SK-N-SH treated with all-trans-retinoic acid at 6 μM for 48 hours (cell line): ENCODE measurements around the gene CD180.

Experiments
- ATAC-seq: fragments of 200-7000 bp; cut with Tn5 transposase; 3 replicates; pipeline ENCODE4 v1.9.1; 2020; ENCODE audit warnings: mild to moderate bottlenecking, moderate library complexity
- BACH2 ChIP-seq: fragments of 250-450 bp; sonication (Bioruptor Pico); IDR thresholded peaks from 2 replicates; pipeline ENCODE4 v1.9.0; 2021; ENCODE audit warnings: mild to moderate bottlenecking, borderline replicate concordance
- CSDC2 ChIP-seq: fragments of 250-450 bp; sonication (Bioruptor Pico); IDR thresholded peaks from 2 replicates; pipeline ENCODE4 v1.5.0; 2020; ENCODE audit warnings: mild to moderate bottlenecking, moderate library complexity
- ESRRG ChIP-seq: fragments of 250-450 bp; sonication (Bioruptor Pico); IDR thresholded peaks from 2 replicates; pipeline ENCODE4 v1.6.1; 2021; ENCODE audit warnings: mild to moderate bottlenecking
- GLIS3 ChIP-seq: fragments of 250-450 bp; sonication (Bioruptor Pico); IDR thresholded peaks from 2 replicates; pipeline ENCODE4 v1.5.0; 2020; ENCODE audit warnings: mild to moderate bottlenecking, moderate library complexity
- ISL1 ChIP-seq: fragments of 250-450 bp; sonication (Bioruptor Pico); IDR thresholded peaks from 2 replicates; pipeline ENCODE4 v2.1.2; 2022; ENCODE audit warnings: mild to moderate bottlenecking, moderate library complexity
- PPARA ChIP-seq: fragments of 250-450 bp; sonication (Bioruptor Pico); IDR thresholded peaks from 2 replicates; pipeline ENCODE4 v1.5.0; 2020; ENCODE audit warnings: mild to moderate bottlenecking, borderline replicate concordance
- RARB ChIP-seq: fragments of 250-450 bp; sonication (Bioruptor Pico); IDR thresholded peaks from 2 replicates; pipeline ENCODE4 v1.8.0; 2021; ENCODE audit warnings: mild to moderate bottlenecking, moderate library complexity
- SNAI2 ChIP-seq: fragments of 250-450 bp; sonication (Bioruptor Pico); IDR thresholded peaks from 2 replicates; pipeline ENCODE4 v1.5.0; 2020; ENCODE audit warnings: mild to moderate bottlenecking, moderate library complexity
- TCF4 ChIP-seq: fragments of 250-450 bp; sonication (Bioruptor Pico); IDR thresholded peaks from 2 replicates; pipeline ENCODE4 v1.8.0; 2021; ENCODE audit warnings: mild to moderate bottlenecking, moderate library complexity, borderline replicate concordance
- ZC3H10 ChIP-seq: fragments of 250-450 bp; sonication (Bioruptor Pico); IDR thresholded peaks from 2 replicates; pipeline ENCODE4 v1.5.1; 2021; ENCODE audit warnings: mild to moderate bottlenecking, moderate library complexity
- ZFP3 ChIP-seq: fragments of 250-450 bp; sonication (Bioruptor Pico); IDR thresholded peaks from 2 replicates; pipeline ENCODE4 v1.5.0; 2020; ENCODE audit warnings: mild to moderate bottlenecking, moderate library complexity
- ZFP30 ChIP-seq: fragments of 450-650 bp; formaldehyde crosslinking; IDR thresholded peaks from 2 replicates; pipeline ENCODE4 v1.5.0; 2022; ENCODE audit warnings: mild to moderate bottlenecking, moderate library complexity
- ZNF8 ChIP-seq: fragments of 450-650 bp; formaldehyde crosslinking; IDR thresholded peaks from 2 replicates; pipeline ENCODE4 v1.5.0; 2020; ENCODE audit warnings: mild to moderate bottlenecking, moderate library complexity
- TF ChIP-seq, protein P1 (sequence below): fragments of 250-450 bp; sonication (Bioruptor Pico); IDR thresholded peaks from 2 replicates; pipeline ENCODE4 v1.8.0; 2021; ENCODE audit warnings: low read depth, mild to moderate bottlenecking, moderate library complexity, borderline replicate concordance
- TF ChIP-seq, protein P2 (sequence below): fragments of 250-450 bp; sonication (Bioruptor Pico); IDR thresholded peaks from 2 replicates; pipeline ENCODE4 v1.5.1; 2020; ENCODE audit warnings: low read depth, mild to moderate bottlenecking, moderate library complexity
- TF ChIP-seq, protein P3 (sequence below): fragments of 250-450 bp; sonication (Bioruptor Pico); IDR thresholded peaks from 2 replicates; pipeline ENCODE4 v1.8.0; 2020; ENCODE audit warnings: mild to moderate bottlenecking, moderate library complexity, borderline replicate concordance
- TF ChIP-seq, protein P4 (sequence below): fragments of 250-450 bp; sonication (Bioruptor Pico); IDR thresholded peaks from 2 replicates; pipeline ENCODE4 v1.5.0; 2020; ENCODE audit warnings: mild to moderate bottlenecking, moderate library complexity

Gene CD180

DNA sequence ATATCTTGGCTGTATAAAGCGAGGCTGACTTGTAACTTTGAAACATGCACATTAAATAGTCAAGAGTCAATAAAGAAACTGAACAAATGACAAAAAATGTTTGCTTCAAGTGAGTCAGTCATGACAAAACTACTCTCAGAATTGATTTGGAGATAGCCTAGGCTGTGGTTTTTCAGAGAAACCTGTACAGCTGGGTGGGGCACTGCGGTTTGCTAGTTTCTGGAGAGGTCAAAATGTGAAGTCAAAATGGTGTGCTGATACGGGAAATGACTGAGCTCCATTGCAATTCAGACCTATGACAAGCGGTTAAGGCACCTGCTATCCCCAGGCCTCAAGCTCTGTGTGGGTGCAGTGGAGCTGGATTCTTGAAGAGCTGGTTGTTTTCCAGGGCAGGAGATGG lies 10.3 kb upstream of the CD180 start (continued):
- no peak for TF ChIP-seq BACH2
- TF ChIP-seq PPARA (CRISPR knock-in tag), result no peak
- TF ChIP-seq ZC3H10 (CRISPR knock-in tag), result no peak
- TF ChIP-seq ZNF8, result no peak
- TF ChIP-seq, protein P1, sequence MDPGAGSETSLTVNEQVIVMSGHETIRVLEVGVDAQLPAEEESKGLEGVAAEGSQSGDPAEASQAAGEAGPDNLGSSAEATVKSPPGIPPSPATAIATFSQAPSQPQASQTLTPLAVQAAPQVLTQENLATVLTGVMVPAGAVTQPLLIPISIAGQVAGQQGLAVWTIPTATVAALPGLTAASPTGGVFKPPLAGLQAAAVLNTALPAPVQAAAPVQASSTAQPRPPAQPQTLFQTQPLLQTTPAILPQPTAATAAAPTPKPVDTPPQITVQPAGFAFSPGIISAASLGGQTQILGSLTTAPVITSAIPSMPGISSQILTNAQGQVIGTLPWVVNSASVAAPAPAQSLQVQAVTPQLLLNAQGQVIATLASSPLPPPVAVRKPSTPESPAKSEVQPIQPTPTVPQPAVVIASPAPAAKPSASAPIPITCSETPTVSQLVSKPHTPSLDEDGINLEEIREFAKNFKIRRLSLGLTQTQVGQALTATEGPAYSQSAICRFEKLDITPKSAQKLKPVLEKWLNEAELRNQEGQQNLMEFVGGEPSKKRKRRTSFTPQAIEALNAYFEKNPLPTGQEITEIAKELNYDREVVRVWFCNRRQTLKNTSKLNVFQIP (CRISPR knock-in tag), result no peak
- no peak for TF ChIP-seq GLIS3 (CRISPR knock-in tag)
- no peak for TF ChIP-seq ZFP30
- TF ChIP-seq, protein P2, sequence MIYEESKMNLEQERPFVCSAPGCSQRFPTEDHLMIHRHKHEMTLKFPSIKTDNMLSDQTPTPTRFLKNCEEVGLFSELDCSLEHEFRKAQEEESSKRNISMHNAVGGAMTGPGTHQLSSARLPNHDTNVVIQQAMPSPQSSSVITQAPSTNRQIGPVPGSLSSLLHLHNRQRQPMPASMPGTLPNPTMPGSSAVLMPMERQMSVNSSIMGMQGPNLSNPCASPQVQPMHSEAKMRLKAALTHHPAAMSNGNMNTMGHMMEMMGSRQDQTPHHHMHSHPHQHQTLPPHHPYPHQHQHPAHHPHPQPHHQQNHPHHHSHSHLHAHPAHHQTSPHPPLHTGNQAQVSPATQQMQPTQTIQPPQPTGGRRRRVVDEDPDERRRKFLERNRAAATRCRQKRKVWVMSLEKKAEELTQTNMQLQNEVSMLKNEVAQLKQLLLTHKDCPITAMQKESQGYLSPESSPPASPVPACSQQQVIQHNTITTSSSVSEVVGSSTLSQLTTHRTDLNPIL (CRISPR knock-in tag), result no peak

DNA sequence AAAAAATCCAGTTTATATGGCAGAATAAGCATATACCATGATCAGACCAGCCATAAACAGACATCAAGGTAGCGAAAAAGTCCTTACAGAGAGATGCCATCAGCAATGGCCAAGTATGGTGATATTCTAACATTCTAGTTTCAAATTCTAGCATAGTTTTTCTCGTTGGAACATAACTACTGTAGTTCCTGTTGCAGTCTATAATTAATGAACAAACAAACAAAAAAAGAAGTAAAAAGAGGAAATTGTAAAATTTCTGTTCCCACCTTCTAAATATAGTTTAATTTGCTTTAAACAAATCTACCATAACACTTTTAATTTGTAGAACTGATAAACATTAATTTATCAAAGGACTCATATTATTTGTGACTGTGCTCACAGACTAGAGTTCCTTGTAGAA lies 9.9 kb upstream of the CD180 start:
- TF ChIP-seq PPARA (CRISPR knock-in tag), result no peak
- TF ChIP-seq, protein P2 (CRISPR knock-in tag), result no peak
- TF ChIP-seq GLIS3 (CRISPR knock-in tag), result no peak
- TF ChIP-seq ZFP3 (CRISPR knock-in tag), result no peak
- TF ChIP-seq ZNF8, result no peak
- TF ChIP-seq BACH2, result no peak
- no peak for TF ChIP-seq CSDC2 (CRISPR knock-in tag)
- ATAC-seq, result no peak

DNA sequence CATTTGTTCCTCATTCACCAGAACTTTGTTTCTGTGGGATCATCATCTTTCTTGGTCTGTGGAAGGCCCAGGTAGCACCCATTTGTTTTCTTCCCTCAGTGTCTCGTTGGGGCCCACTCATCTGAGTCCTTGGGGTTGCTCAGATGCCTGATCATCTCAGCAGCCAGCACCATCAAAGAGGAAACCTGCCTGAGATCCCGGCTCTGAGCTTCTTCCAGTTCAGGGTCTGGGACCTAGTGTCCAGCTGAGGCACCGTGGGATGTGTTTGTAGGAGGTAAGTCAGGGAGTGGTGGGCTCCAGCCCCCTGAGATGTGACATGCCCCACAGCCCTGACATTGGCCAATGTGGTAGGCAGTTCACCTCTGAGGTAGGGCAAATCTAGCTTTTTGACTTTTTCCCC lies 9.4 kb upstream of the CD180 start:
- no peak for ATAC-seq
- TF ChIP-seq, protein P2 (CRISPR knock-in tag), result no peak
- TF ChIP-seq CSDC2 (CRISPR knock-in tag) (no peak), BACH2 (no peak), ZFP30 (no peak)
- TF ChIP-seq, protein P3, sequence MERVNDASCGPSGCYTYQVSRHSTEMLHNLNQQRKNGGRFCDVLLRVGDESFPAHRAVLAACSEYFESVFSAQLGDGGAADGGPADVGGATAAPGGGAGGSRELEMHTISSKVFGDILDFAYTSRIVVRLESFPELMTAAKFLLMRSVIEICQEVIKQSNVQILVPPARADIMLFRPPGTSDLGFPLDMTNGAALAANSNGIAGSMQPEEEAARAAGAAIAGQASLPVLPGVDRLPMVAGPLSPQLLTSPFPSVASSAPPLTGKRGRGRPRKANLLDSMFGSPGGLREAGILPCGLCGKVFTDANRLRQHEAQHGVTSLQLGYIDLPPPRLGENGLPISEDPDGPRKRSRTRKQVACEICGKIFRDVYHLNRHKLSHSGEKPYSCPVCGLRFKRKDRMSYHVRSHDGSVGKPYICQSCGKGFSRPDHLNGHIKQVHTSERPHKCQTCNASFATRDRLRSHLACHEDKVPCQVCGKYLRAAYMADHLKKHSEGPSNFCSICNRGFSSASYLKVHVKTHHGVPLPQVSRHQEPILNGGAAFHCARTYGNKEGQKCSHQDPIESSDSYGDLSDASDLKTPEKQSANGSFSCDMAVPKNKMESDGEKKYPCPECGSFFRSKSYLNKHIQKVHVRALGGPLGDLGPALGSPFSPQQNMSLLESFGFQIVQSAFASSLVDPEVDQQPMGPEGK (CRISPR knock-in tag), result no peak
- TF ChIP-seq, all 23 proteins: peak for 0

DNA sequence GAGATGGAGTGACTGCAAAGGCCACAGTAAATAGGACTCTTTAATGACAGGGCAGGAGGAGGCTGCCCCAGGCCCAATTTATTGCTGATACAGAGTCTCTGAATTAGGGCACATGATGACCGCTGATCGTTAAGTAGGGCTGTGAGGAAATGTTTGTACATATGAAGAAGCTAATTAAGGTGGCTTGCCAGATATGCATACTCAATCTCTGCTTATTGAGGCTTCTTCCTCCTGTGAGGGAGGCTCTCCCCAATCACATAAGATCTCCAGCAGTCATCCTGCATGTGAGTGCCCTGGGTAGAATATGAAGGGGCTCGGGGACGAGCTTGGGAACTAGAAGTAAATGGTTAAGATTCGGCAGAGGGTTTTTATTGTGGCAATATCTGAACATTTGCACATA lies 8.2 kb upstream of the CD180 start:
- ATAC-seq, result no peak
- TF ChIP-seq ZFP3 (CRISPR knock-in tag) (no peak), RARB (CRISPR knock-in tag) (no peak), SNAI2 (CRISPR knock-in tag) (no peak), BACH2 (no peak), ESRRG (CRISPR knock-in tag) (no peak), ZFP30 (no peak), ZNF8 (no peak), TCF4 (no peak), ISL1 (CRISPR knock-in tag) (no peak)
- TF ChIP-seq, protein P2 (CRISPR knock-in tag), result no peak
- TF ChIP-seq, protein P1 (CRISPR knock-in tag), result no peak
- TF ChIP-seq, protein P3 (CRISPR knock-in tag), result no peak
- TF ChIP-seq, protein P4, sequence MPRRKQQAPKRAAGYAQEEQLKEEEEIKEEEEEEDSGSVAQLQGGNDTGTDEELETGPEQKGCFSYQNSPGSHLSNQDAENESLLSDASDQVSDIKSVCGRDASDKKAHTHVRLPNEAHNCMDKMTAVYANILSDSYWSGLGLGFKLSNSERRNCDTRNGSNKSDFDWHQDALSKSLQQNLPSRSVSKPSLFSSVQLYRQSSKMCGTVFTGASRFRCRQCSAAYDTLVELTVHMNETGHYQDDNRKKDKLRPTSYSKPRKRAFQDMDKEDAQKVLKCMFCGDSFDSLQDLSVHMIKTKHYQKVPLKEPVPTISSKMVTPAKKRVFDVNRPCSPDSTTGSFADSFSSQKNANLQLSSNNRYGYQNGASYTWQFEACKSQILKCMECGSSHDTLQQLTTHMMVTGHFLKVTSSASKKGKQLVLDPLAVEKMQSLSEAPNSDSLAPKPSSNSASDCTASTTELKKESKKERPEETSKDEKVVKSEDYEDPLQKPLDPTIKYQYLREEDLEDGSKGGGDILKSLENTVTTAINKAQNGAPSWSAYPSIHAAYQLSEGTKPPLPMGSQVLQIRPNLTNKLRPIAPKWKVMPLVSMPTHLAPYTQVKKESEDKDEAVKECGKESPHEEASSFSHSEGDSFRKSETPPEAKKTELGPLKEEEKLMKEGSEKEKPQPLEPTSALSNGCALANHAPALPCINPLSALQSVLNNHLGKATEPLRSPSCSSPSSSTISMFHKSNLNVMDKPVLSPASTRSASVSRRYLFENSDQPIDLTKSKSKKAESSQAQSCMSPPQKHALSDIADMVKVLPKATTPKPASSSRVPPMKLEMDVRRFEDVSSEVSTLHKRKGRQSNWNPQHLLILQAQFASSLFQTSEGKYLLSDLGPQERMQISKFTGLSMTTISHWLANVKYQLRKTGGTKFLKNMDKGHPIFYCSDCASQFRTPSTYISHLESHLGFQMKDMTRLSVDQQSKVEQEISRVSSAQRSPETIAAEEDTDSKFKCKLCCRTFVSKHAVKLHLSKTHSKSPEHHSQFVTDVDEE (CRISPR knock-in tag), result no peak
